ENCODE measurements around the gene FGA. TPM values are rescaled to one million over a fixed set of nuclear protein-coding genes. Genes with fewer than 3 reads are reported as not detected.

FGA gene
- total RNA-seq, 1 experiment from 2014 or later, result not detected

- no peak overlapping the region for H3K27ac ChIP-seq
- no peaks in the 10 kb centered on the region for H4K20me1 ChIP-seq (ENCODE audit: insufficient read depth)
- H3K36me3 ChIP-seq (ENCODE audit: low read depth), result no peaks in the 10 kb centered on the region
- DNase-seq, result no peak
- H3K9me2 ChIP-seq (ENCODE audit: insufficient read depth), result no peaks in the 10 kb centered on the region
- BruUV-seq (replicated peaks), result no TSS peak
- no peaks in the 10 kb centered on the region for H3K4me1 ChIP-seq (replicated peaks; ENCODE audit: insufficient read depth)
- H3K4me3 ChIP-seq, result no peak overlapping the region
- POLR2A ChIA-PET (ENCODE audit: unreplicated experiment), result no interaction called here
- no peak overlapping the region for H3K4me2 ChIP-seq
- TF ChIP-seq CTCF (conservative IDR thresholded peaks at IDR 0.05) (no peak), EZH2 (IDR thresholded peaks at IDR 0.05; ENCODE audit: low read depth) (no peak)
- CTCF ChIA-PET, result no interaction called here
- no peak overlapping the region for H2AFZ ChIP-seq
- H3F3A ChIP-seq (ENCODE audit: insufficient read depth, low read depth), result no peaks in the 10 kb centered on the region
- no peaks in the 10 kb centered on the region for H3K27me3 ChIP-seq (ENCODE audit: insufficient read depth, low read depth)
- no peaks in the 10 kb centered on the region for H3K79me2 ChIP-seq (ENCODE audit: low read depth)
- H3K9me3 ChIP-seq (ENCODE audit: insufficient read depth, low read depth), result no peaks in the 10 kb centered on the region
- intact Hi-C loops (cut with micrococcal nuclease; ENCODE audit: unreplicated experiment), result no loop called here
These were observed 39.8 kb upstream of the FGA start for GRCh38 chr4:154630324-154630723.

- Histone ChIP-seq H3F3A (ENCODE audit: insufficient read depth, low read depth) (no peaks in the 10 kb centered on the region), H3K27me3 (ENCODE audit: insufficient read depth, low read depth) (no peaks in the 10 kb centered on the region), H3K4me1 (replicated peaks; ENCODE audit: insufficient read depth) (no peaks in the 10 kb centered on the region), H3K9me3 (ENCODE audit: insufficient read depth, low read depth) (no peaks in the 10 kb centered on the region), H2AFZ (no peak overlapping the region; the same call in 1 of the 2 replicates), H3K4me3 (0 out of 2 replicates have a peak overlapping the region, but pooled peaks have one; percentile 8), H3K4me2 (peak overlapping the region; percentile 56; the same call in 1 of the 2 replicates), H3K36me3 (ENCODE audit: low read depth) (no peaks in the 10 kb centered on the region), H4K20me1 (ENCODE audit: insufficient read depth) (no peaks in the 10 kb centered on the region), H3K9me2 (ENCODE audit: insufficient read depth) (no peaks in the 10 kb centered on the region), H3K27ac (no peak overlapping the region), H3K79me2 (ENCODE audit: low read depth) (no peaks in the 10 kb centered on the region)
- BruUV-seq (replicated peaks), result no TSS peak
- DNase-seq, result peak in 1 of 2 experiments; percentile 51
- ChIA-PET POLR2A (ENCODE audit: unreplicated experiment) (interaction anchor here (0.7 kb wide), 1 partner anchor 157 kb away, joined by 5 read pairs; no protein-coding TSS in a partner anchor), CTCF (no interaction called here)
- intact Hi-C loops (cut with micrococcal nuclease; ENCODE audit: unreplicated experiment), result no loop called here
- TF ChIP-seq CTCF (conservative IDR thresholded peaks at IDR 0.05) (0 out of 2 replicates have a peak, but pooled peaks have one; percentile 25), EZH2 (IDR thresholded peaks at IDR 0.05; ENCODE audit: low read depth) (no peak)
These were observed 36.4 kb upstream of the FGA start for GRCh38 chr4:154626793-154627484.

GRCh38 chr4:154625971-154626370 lies 35.4 kb upstream of the FGA start:
- no peak overlapping the region for H3K4me2 ChIP-seq
- H2AFZ ChIP-seq, result no peak overlapping the region
- intact Hi-C loops (cut with micrococcal nuclease; ENCODE audit: unreplicated experiment), result no loop called here
- ChIA-PET CTCF (no interaction called here), POLR2A (ENCODE audit: unreplicated experiment) (no interaction called here)
- no peaks in the 10 kb centered on the region for H4K20me1 ChIP-seq (ENCODE audit: insufficient read depth)
- BruUV-seq (replicated peaks), result no TSS peak
- DNase-seq, result no peak
- no peak for TF ChIP-seq EZH2 (IDR thresholded peaks at IDR 0.05; ENCODE audit: low read depth)
- no peak for TF ChIP-seq CTCF (conservative IDR thresholded peaks at IDR 0.05)
- H3K36me3 ChIP-seq (ENCODE audit: low read depth), result no peaks in the 10 kb centered on the region
- no peaks in the 10 kb centered on the region for H3K9me3 ChIP-seq (ENCODE audit: insufficient read depth, low read depth)
- no peak overlapping the region for H3K4me3 ChIP-seq
- H3K79me2 ChIP-seq (ENCODE audit: low read depth), result no peaks in the 10 kb centered on the region
- H3K4me1 ChIP-seq (replicated peaks; ENCODE audit: insufficient read depth), result no peaks in the 10 kb centered on the region
- H3K27ac ChIP-seq, result no peak overlapping the region
- no peaks in the 10 kb centered on the region for H3K9me2 ChIP-seq (ENCODE audit: insufficient read depth)
- H3F3A ChIP-seq (ENCODE audit: insufficient read depth, low read depth), result no peaks in the 10 kb centered on the region
- no peaks in the 10 kb centered on the region for H3K27me3 ChIP-seq (ENCODE audit: insufficient read depth, low read depth)
